Smooth muscle cell (in vitro differentiated cells): ENCODE data around the gene MNAT1. TPM values are rescaled to one million over a fixed set of nuclear protein-coding genes. Genes with fewer than 3 reads are reported as not detected.

Source experiments
- DNase-seq: peaks from one replicate; lab custom pipeline; 2025; ENCODE audit not compliant: unreplicated experiment; lab: John Stamatoyannopoulos, UW
- H2AFZ ChIP-seq: fragments of 200-600 bp; sonication (generic); 2 replicates; pipeline ENCODE4 v1.6.0; 2016; ENCODE audit warnings: antibody characterized with exemption, low read depth, mild to moderate bottlenecking
- H3F3A ChIP-seq: fragments of 200-600 bp; sonication (generic); 2 replicates; pipeline ENCODE4 v1.6.0; 2017; ENCODE audit warnings: antibody characterized with exemption, low read depth
- H3K27ac ChIP-seq: fragments of 200-600 bp; sonication (generic); 2 replicates; pipeline ENCODE4 v1.5.1; 2016; ENCODE audit warnings: low read depth, mild to moderate bottlenecking
- H3K27me3 ChIP-seq: fragments of 200-600 bp; sonication (generic); 2 replicates; pipeline ENCODE4 v1.6.1; 2016; ENCODE audit warnings: low read depth, mild to moderate bottlenecking
- H3K36me3 ChIP-seq: fragments of 200-600 bp; sonication (generic); 2 replicates; pipeline ENCODE4 v1.5.1; 2016; ENCODE audit warnings: low read depth
- H3K4me1 ChIP-seq: fragments of 200-600 bp; sonication (generic); 2 replicates; pipeline ENCODE4 v1.5.1; 2016; ENCODE audit warnings: low read depth
- H3K4me2 ChIP-seq: fragments of 200-600 bp; sonication (generic); 2 replicates; pipeline ENCODE4 v1.6.0; 2016; ENCODE audit warnings: mild to moderate bottlenecking
- H3K4me3 ChIP-seq: fragments of 200-600 bp; sonication (generic); 2 replicates; pipeline ENCODE4 v1.5.1; 2016; ENCODE audit warnings: mild to moderate bottlenecking
- H3K79me2 ChIP-seq: fragments of 200-600 bp; sonication (generic); 2 replicates; pipeline ENCODE4 v1.6.0; 2016; ENCODE audit warnings: low read depth, mild to moderate bottlenecking
- H3K9ac ChIP-seq: fragments of 200-600 bp; sonication (generic); 2 replicates; pipeline ENCODE4 v1.6.0; 2016; ENCODE audit warnings: low read depth
- H3K9me3 ChIP-seq: fragments of 200-600 bp; sonication (generic); replicated peaks from 2 replicates; pipeline ENCODE4 v1.5.1; 2016; ENCODE audit warnings: low read depth
- H4K20me1 ChIP-seq: fragments of 200-600 bp; sonication (generic); 2 replicates; pipeline ENCODE4 v1.6.0; 2016; ENCODE audit warnings: low read depth
- CTCF ChIP-seq: fragments of 200-600 bp; sonication (generic); IDR thresholded peaks from 2 replicates; pipeline ENCODE4 v1.5.1; 2017; ENCODE audit warnings: borderline replicate concordance, mild to moderate bottlenecking, antibody characterized with exemption; ENCODE audit not compliant: insufficient read depth, poor library complexity, severe bottlenecking
- WGBS: methylation state at CpG from one replicate; pipeline ENCODE4 v1.1.7; 2016; ENCODE audit warnings: low lambda C conversion rate; 5-methylcytosine and 5-hydroxymethylcytosine counted together
- polyA plus RNA-seq: library from polyadenylated mRNA; unstranded; fragments of >200 nt; fragmentation: Nextera tagmentation; extraction: Ambion mirVana; gene quantifications from 2 replicates; pipeline ENCODE4 v1.2.1, GENCODE V29; 2016
- total RNA-seq: library from RNA; depleted of rRNA; stranded (reverse); fragments of >200 nt; gene quantifications from 2 replicates; pipeline ENCODE4 v1.2.3, GENCODE V29; 2014

Gene MNAT1
- total and polyA plus RNA-seq, 2 experiments from 2014 or later = 28.1 to 62.7 TPM

GRCh38 chr14:60998617-60999016 lies 264.1 kb downstream of the MNAT1 start:
- no peak overlapping the region for H3K4me3 ChIP-seq
- H2AFZ ChIP-seq = no peak overlapping the region
- WGBS = 95% methylated on average over 9 of the region's 9 CpGs
- H3K9me3 ChIP-seq = no peaks in the 10 kb centered on the region
- DNase-seq = no peak
- no peaks in the 10 kb centered on the region for H3F3A ChIP-seq
- no peaks in the 10 kb centered on the region for H4K20me1 ChIP-seq
- H3K27ac ChIP-seq = no peak overlapping the region
- TF ChIP-seq CTCF = no peak
- H3K9ac ChIP-seq = no peak overlapping the region
- H3K36me3 ChIP-seq = no peaks in the 10 kb centered on the region
- H3K27me3 ChIP-seq = no peaks in the 10 kb centered on the region
- no peaks in the 10 kb centered on the region for H3K4me1 ChIP-seq
- H3K79me2 ChIP-seq = no peaks in the 10 kb centered on the region
- no peak overlapping the region for H3K4me2 ChIP-seq

- no peak for DNase-seq
- no peak for TF ChIP-seq CTCF
- Histone ChIP-seq H3K36me3 (no peaks in the 10 kb centered on the region), H2AFZ (no peak overlapping the region), H3K4me1 (no peaks in the 10 kb centered on the region), H3K9ac (no peak overlapping the region), H4K20me1 (no peaks in the 10 kb centered on the region), H3F3A (no peaks in the 10 kb centered on the region), H3K4me3 (no peak overlapping the region), H3K9me3 (no peaks in the 10 kb centered on the region), H3K27me3 (no peaks in the 10 kb centered on the region), H3K4me2 (no peak overlapping the region), H3K27ac (no peak overlapping the region), H3K79me2 (no peaks in the 10 kb centered on the region)
- WGBS = 92% methylated on average over 2 of the region's 2 CpGs
Observed at GRCh38 chr14:60999536-60999935, 265.0 kb downstream of the MNAT1 start.

- no peak for DNase-seq
- H3K4me2 ChIP-seq = no peak overlapping the region
Observed at GRCh38 chr14:61003571-61003970, 269.0 kb downstream of the MNAT1 start.

More at GRCh38 chr14:61003571-61003970, 269.0 kb downstream of the MNAT1 start:
- no peaks in the 10 kb centered on the region for H4K20me1 ChIP-seq
- no peak overlapping the region for H3K9ac ChIP-seq
- no peaks in the 10 kb centered on the region for H3K4me1 ChIP-seq
- no peaks in the 10 kb centered on the region for H3K79me2 ChIP-seq
- H3K27me3 ChIP-seq = no peaks in the 10 kb centered on the region
- H3K36me3 ChIP-seq = no peaks in the 10 kb centered on the region
- H2AFZ ChIP-seq = no peak overlapping the region
- H3K4me3 ChIP-seq = no peak overlapping the region
- no peak for TF ChIP-seq CTCF
- no peaks in the 10 kb centered on the region for H3F3A ChIP-seq
- H3K9me3 ChIP-seq = no peaks in the 10 kb centered on the region
- H3K27ac ChIP-seq = no peak overlapping the region
- WGBS = 96% methylated on average over 1 of the region's 1 CpG
